ENCODE results near the gene MYBPH.

GRCh38 chr1:203187689-203188264 lies 12.2 kb upstream of the MYBPH start:
- TF ChIP-seq CTCF (IDR thresholded peaks at IDR 0.05; ENCODE audit: borderline replicate concordance, extremely low read depth, low read length, poor library complexity, severe bottlenecking) (no peak), EZH2 (IDR thresholded peaks at IDR 0.05; ENCODE audit: borderline replicate concordance, low read depth, low read length, severe bottlenecking) (no peak)

All from DND-41 (cell line).